NOMO-1 treated with dmso at 0.1 percent for 144 hours (cell line): ENCODE results near the gene TTC9C.
"Not testable (repeated sequence)": the region's sequence is repeated elsewhere in the genome, so short reads cannot be mapped to it uniquely, and the experiment has no call there.

ENCODE experiments used
- DNase-seq: peaks from one replicate; lab custom pipeline; 2025; ENCODE audit not compliant: unreplicated experiment; lab: John Stamatoyannopoulos, UW

Gene TTC9C

GRCh38 chr11:62749931-62750330, 21.6 kb downstream of the TTC9C start:
- DNase-seq: not testable (repeated sequence)

- DNase-seq: no peak
Measured at GRCh38 chr11:62752177-62752785, 24.0 kb downstream of the TTC9C start.

GRCh38 chr11:62752994-62753735, 24.9 kb downstream of the TTC9C start:
- no peak for DNase-seq

- DNase-seq: peak; percentile 100
Measured at GRCh38 chr11:62753736-62754603, 25.7 kb downstream of the TTC9C start, which contains the start of gene ZBTB3. ZBTB3 (minus strand) TSS chr11:62754160; CDS start chr11:62753664, 496 bp downstream.

- no peak for DNase-seq
Measured at GRCh38 chr11:62755086-62755615, 26.9 kb downstream of the TTC9C start.

- no peak for DNase-seq
Measured at GRCh38 chr11:62757846-62758788, 29.8 kb downstream of the TTC9C start.

GRCh38 chr11:62760867-62761227, 32.6 kb downstream of the TTC9C start:
- not testable (repeated sequence) for DNase-seq

- DNase-seq: peak; percentile 51
Measured at GRCh38 chr11:62770778-62771143, 42.5 kb downstream of the TTC9C start.

- DNase-seq: peak; percentile 91
Measured at GRCh38 chr11:62771144-62772021, 43.1 kb downstream of the TTC9C start, which contains the start of gene TAF6L. TAF6L (plus strand) TSS chr11:62771396; CDS start chr11:62775784, 4,388 bp downstream.

GRCh38 chr11:62774407-62774806, 46.1 kb downstream of the TTC9C start:
- DNase-seq: no peak

- no peak for DNase-seq
Measured at GRCh38 chr11:62775646-62776045, 47.4 kb downstream of the TTC9C start.

GRCh38 chr11:62777389-62777788, 49.1 kb downstream of the TTC9C start:
- DNase-seq: no peak

GRCh38 chr11:62778441-62778840, 50.2 kb downstream of the TTC9C start:
- DNase-seq: no peak

GRCh38 chr11:62782753-62783152, 54.5 kb downstream of the TTC9C start:
- DNase-seq: no peak

GRCh38 chr11:62786318-62787004, 58.2 kb downstream of the TTC9C start:
- DNase-seq: peak; percentile 76

GRCh38 chr11:62787005-62787759, 58.9 kb downstream of the TTC9C start, which contains the start of gene TMEM179B:
TMEM179B (plus strand) TSS chr11:62787402; CDS start chr11:62787432, 30 bp downstream.
- peak; percentile 97 for DNase-seq
